PFSK-1 (cell line): ENCODE data around the gene TENM3.

Experiments used
- FOXP2 ChIP-seq: optimal IDR thresholded peaks from 2 replicates; pipeline ENCODE3; 2011; ENCODE audit warnings: borderline replicate concordance, control low read depth, inconsistent platforms; ENCODE audit not compliant: insufficient read depth; ENCODE audit errors: extremely low read length, extremely low read depth
- TAF1 ChIP-seq: IDR thresholded peaks from 2 replicates; pipeline ENCODE4 v1.6.1; 2012; ENCODE audit warnings: low read length, control low read depth, borderline replicate concordance; ENCODE audit not compliant: insufficient read depth

GRCh38 chr4:182745237-182745636 lies 502.0 kb downstream of the TENM3 start:
- TF ChIP-seq TAF1 (no peak), FOXP2 (no peak)
